Measurements from ENCODE around the gene KCNT2.

Gene KCNT2

DNA sequence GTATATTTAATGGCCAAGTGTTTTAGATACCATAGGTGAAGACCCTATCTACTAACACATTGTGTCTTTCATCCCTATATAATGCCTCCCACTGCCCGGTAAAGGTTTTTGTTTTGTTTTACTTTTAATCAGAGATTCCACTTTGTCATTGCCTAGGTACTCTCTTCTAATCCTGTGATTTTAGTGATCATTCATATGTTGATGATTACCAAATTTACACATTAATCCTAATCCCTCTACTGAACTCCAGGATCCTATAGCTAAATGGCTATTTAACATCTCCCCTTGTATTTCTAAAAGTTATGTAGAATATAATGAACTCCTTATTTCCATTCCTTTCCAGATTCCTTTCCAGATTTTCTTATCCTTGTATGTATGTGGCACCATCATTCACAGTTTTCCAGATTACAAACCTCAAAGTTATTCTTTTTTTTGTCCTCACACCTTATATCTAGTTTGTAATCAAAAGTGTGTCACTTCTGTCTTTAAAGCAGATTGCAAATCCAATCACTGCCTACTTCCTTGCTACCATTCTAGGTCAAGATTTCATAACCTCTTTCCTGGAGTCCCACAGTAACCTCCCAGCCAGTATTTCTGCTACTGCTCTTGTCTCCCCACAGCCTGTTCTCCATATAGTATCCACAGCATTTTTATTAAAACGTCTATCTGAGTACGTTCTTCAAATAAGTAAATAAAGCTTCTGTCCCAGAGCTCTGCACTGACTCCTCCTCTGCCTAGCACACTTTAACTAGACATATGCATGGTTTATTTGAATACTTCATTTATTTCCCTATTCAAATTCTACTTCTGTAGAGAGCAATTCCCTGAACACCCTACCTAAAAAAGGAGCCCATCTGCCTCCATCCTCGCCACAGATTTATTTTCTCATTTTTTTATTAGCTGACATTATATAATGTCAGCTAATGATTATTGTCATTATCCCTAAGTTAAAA is 157.8 kb downstream of the KCNT2 start:
- DNase-seq (ENCODE audit: low read depth in 2 of 2): no peak

GRCh38 chr1:196449460-196449859 is 158.8 kb downstream of the KCNT2 start:
- DNase-seq (ENCODE audit: low read depth in 2 of 2): no peak

- no peak for DNase-seq (ENCODE audit: low read depth in 2 of 2)
Observed at GRCh38 chr1:196445775-196446174, 162.5 kb downstream of the KCNT2 start.

- no peak for DNase-seq (ENCODE audit: low read depth in 2 of 2)
Observed at GRCh38 chr1:196444634-196445033, 163.6 kb downstream of the KCNT2 start.

DNA sequence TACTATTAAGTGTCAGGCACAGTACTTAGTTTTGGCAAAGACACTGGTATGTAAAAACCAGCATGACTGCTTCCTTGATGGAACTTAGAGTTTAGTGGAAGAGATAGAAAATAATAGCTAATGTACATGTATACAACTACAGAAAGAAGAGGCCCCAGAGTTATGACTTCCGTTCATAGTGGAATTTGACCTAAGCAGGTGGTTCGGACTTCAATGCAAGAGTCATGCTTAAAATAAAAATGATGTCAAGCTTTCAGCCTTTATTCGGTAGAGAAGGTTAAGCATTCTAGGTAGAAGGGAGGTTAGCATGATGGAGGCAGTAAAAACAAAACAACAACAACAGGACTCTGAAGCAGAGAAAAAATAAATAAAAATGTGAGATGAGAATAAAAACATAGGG is 165.9 kb downstream of the KCNT2 start:
- no peak for DNase-seq (ENCODE audit: low read depth in 2 of 2)

DNA sequence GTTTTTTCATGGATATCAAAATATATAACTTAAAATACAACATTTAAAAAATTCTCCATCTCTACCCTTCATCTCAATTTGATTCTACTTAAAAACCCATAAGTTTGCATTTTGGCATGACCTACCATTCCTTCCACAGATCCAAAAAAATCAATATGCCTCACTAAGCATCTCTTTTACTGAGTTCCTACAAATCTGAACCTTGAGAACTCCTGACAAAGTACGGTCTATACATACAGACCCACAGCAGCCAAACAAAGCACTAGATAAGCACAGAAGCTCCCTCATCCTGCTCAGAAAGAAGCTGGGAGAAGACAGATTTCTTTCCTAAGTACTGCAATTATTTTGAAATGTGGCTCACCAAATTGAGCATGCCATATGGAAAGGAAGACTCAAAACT is 167.5 kb downstream of the KCNT2 start:
- DNase-seq (ENCODE audit: low read depth in 2 of 2): no peak

DNA sequence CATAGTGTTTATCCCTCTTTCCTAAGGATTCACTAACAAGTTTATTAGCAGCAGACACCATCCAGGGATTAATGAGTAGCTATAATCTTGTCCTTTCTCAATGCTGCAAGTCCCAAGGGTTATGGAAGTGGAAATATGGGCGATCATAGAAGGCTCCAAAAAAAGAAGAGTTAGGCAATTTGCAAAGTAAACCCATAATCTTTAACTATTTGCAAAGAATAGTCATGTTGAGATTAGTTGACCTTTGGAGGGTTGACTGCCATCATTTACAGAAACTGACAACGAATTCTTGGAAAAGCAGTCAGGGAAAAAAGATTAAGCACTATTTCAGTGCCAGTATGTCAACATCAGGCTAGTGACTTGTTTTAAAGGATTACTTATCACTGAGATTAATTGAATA is 169.9 kb downstream of the KCNT2 start:
- DNase-seq (ENCODE audit: low read depth in 2 of 2): no peak

GRCh38 chr1:196437671-196438070 is 170.6 kb downstream of the KCNT2 start:
- no peak for DNase-seq (ENCODE audit: low read depth in 2 of 2)

- DNase-seq (ENCODE audit: low read depth in 2 of 2): no peak
Observed at GRCh38 chr1:196433000-196433399, 175.2 kb downstream of the KCNT2 start.

DNA sequence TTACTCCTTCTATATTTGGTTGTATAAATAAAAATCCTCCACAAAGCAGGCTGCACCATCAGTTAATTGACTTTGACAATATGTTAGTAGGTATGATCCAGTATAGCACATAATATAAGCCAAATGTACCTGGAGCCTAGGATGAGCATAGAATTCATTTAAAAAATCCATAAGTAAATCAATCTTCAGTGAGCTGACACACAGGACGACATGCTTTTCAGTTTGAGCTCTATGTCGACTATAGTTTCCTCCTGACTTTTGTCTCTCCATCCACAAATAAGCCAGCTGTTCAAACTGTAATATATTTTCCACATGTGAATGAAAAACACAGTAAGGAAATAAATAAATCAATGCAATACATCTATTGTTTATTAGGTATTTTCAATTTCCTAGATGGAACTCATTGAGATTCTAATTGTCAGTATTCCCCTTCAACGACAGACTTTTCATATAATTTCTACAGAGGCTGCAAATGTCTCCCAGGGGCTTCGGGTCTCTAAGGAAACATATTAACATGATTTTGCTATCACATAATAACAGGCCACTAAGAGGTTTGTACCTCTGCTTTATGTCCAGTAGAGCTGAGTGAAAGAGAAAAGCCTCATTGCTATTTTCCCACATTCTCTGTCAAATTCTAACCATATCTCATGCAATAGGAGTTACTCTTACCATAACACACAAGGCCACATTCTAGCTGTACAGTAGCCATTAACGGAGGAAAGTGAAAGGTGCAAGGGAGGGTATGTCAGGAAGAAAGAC is 180.1 kb downstream of the KCNT2 start:
- DNase-seq (ENCODE audit: low read depth in 2 of 2): no peak

GRCh38 chr1:196425513-196425912 is 182.7 kb downstream of the KCNT2 start:
- DNase-seq (ENCODE audit: low read depth in 2 of 2): no peak

DNA sequence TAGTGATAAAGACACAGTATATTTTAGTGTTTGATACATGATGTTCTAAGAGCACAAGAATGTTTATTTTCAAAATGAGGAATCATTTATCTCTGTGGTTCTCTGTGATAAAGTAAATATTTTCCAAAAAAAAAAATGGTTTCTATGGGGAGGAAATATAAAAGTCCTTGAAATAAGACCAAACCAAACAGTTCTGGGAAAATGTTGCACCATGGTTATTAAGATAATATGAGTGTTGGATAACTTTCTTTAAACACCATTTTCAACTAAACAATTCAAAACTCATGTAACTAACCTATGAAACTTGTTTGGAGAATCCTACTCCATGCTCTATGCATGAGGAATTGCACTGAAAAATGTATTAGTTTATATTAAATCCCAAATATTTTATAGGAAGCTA is 184.6 kb downstream of the KCNT2 start:
- no peak for DNase-seq (ENCODE audit: low read depth in 2 of 2)

GRCh38 chr1:196418772-196419171 is 189.5 kb downstream of the KCNT2 start:
- DNase-seq (ENCODE audit: low read depth in 2 of 2): no peak

DNA sequence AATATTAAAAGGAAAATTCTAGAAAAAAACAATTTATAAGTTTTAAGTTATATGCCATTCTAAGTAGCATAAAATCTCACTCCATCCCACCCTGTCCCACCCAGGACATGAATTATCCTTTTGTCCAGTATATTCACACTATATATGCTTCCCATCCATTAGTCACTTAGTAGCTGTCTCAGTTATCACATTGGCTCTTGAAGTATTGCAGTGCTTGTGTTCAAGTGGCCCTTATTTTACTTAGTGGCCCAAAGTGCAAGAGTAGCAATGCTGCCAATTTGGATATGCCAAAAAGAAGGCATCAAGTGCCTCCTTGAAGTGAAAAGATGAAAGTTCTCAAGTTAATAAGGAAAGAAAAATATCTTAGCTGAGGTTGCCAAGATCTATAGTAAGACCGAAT is 192.3 kb downstream of the KCNT2 start:
- no peak for DNase-seq (ENCODE audit: low read depth in 2 of 2)

GRCh38 chr1:196412326-196412725 is 195.9 kb downstream of the KCNT2 start:
- no peak for DNase-seq (ENCODE audit: low read depth in 2 of 2)

DNA sequence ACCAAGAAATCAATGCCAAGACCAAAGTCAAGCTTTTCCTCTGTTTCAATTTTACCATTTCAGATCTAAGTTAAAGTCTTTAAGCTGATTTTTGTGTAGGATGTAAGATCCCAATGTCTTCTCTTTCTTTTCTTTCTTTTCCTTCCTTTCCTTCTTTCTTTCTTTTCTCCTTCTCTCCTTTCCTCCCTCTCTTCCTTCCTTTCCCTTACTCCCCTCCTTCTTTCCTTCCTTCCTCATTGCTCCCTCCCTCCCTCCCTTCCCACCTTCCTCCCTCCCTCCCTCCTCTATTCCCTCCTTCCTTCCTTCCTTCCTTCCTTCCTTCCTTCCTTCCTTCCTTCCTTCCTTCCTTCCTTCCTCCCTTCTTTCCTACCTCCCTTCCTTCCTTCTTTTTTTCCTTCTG is 197.5 kb downstream of the KCNT2 start:
- no peak for DNase-seq (ENCODE audit: low read depth in 2 of 2)

GRCh38 chr1:196409586-196409985 is 198.7 kb downstream of the KCNT2 start:
- no peak for DNase-seq (ENCODE audit: low read depth in 2 of 2)

DNA sequence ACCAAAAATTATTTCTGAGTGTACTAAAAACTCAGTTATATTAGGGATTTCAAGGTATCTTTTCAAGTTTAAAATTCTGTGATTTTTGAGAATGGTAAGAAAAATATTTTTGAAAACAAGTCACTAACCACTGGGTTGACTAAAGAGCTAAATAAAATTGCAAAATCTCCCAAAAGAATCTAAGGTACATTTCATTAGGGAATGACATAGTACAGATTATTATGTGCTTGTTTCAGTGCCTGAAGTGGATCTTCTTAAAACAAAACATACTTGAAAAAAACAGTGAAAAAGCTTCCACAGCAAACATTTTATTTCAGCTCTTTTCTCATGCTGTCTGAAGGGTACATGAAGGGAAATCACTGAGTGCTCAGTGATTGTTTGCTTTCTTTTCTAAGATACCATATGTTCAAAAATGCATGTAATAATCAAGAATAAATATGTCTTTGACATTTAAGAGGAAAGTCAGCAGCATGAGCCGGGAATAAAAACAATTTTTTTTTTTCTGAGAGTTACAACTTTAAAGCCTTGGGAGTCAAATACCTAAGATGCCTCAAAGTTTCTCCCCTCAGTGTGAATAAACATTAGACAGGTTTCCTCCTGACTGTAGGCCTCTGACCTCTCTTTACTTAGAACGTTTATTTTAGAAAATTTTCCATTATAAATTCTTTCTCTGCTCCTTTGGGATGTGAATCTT is 200.7 kb downstream of the KCNT2 start:
- DNase-seq (ENCODE audit: low read depth in 2 of 2): no peak

DNA sequence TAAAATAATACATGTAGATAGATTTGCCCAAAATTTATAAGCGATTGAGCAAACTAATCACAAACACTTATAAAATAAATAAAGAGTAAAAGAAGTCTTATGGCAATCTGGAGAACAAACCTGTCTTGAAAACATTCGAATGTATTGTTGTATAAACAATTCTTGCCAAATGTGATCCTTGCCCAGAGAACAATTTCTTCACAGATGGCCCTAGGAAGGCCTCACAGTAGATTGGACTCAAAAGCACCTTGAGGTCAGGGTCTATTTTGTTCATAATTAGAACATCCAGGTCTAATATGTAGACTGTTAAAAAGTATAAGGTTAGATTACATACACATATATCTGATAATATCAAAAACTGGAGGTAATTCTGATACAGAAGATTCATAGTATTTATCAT is 202.4 kb downstream of the KCNT2 start:
- no peak for DNase-seq (ENCODE audit: low read depth in 2 of 2)

- DNase-seq (ENCODE audit: low read depth in 2 of 2): no peak
Observed at GRCh38 chr1:196403803-196404690, 204.2 kb downstream of the KCNT2 start.

DNA sequence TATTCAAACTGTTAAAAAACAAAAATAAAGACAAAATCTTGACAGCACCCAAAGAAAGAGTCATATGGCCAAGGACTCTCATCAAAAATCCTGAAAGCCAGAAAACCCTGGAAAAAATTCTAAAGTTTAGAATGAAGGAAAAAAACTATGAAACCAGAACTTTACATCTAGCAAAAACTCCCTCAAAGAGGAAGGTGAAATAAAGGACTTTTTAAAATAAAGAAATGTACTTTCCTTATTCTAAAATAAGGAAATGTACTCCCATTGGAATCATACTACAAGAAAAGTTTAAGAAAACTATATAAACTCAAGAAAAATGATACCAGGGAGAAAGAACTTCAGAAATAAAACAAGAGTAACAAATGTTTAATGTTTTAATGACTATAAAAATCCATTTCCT is 206.3 kb downstream of the KCNT2 start:
- DNase-seq (ENCODE audit: low read depth in 2 of 2): no peak
